GM10266 (cell line): ENCODE measurements around the gene UBAC2.

ENCODE experiments used
- DNase-seq: peaks from one replicate; pipeline ENCODE4 v3.0.0; 2012; ENCODE audit errors: extremely low spot score
- CTCF ChIP-seq: IDR thresholded peaks from 2 replicates; pipeline ENCODE4 v1.5.1; 2012; ENCODE audit warnings: mild to moderate bottlenecking, low read depth; ENCODE audit not compliant: control insufficient read depth, insufficient read depth; ENCODE audit errors: missing control alignments

Gene UBAC2

GRCh38 chr13:99429670-99430069 is 229.0 kb downstream of the UBAC2 start:
- no peak for DNase-seq

GRCh38 chr13:99431927-99432608 is 231.4 kb downstream of the UBAC2 start:
- TF ChIP-seq CTCF = no peak
- peak; percentile 30 for DNase-seq

More at GRCh38 chr13:99429670-99430069, 229.0 kb downstream of the UBAC2 start:
- no peak for TF ChIP-seq CTCF

DNA sequence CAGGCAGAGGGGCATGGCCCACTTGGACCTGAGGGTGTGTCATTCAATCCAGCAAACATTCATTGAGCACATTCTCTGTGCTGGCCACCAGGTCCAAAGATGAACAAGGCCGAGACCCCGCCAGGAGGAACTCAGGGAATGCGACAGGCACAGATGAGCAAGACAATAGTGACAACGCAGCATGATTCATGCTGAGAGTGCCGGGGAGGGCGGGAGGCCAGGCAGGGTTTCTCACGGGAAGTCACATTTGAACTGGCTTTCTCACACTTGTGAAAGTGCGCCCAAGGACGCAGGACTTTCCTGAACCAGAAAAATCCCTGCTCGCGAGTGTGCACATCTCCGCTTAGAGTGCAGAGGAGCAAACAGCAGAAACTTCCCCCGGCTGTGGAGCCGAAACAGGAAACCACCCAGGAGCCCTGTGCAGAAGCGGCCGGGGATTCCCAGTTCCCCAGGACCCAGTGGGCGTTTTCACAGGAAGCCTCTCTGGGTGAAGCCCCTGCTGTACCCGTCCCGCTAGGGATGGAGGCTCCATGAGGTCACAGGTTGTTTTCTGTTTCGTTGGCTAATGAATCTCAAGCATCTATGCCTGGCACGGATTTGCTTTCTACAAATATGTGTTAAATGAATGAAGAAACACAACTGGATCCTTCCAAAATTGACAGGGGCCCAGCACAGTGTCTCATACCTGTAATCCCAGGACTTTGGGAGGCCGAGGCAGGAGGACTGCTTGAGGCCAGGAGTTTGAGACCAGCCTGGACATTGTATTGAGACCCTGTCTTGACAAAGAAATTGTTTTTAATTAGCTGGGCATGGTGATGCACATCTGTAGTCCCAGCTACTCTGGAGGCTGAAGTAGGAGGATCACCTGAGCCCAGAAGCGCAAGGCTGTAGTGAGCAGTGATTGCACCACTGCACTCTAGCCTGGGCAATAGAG is 232.2 kb downstream of the UBAC2 start:
- no peak for TF ChIP-seq CTCF
- peak; percentile 74 for DNase-seq

- TF ChIP-seq CTCF = no peak
- no peak for DNase-seq
These were observed 233.0 kb downstream of the UBAC2 start for GRCh38 chr13:99433543-99434075.

DNA sequence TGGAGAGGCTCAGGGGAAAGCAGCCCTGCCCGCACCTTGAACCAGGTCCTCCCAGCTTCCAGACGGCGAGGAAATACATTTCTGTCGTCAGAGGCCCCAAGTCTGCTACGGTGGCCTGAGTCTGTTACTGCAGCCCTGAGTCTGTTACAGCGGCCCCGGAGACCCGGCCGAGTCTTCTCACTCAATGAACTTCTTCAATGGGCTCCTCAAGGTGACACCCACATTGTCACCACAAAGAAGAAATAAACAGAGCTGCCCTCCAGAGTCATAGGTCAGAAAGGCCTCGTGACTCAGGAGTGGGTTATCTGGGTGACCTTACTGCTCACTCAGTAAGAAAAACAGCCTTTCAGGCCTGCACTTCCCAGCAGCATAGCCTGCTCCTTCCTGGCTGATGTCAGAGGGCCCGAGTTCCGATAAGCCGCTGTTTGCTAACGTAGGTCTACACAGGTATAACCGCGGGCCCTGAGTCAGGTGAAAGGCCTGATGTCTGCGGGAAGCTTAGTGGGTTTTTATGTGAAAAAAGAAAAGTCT is 233.7 kb downstream of the UBAC2 start:
- no peak for DNase-seq
- no peak for TF ChIP-seq CTCF

DNA sequence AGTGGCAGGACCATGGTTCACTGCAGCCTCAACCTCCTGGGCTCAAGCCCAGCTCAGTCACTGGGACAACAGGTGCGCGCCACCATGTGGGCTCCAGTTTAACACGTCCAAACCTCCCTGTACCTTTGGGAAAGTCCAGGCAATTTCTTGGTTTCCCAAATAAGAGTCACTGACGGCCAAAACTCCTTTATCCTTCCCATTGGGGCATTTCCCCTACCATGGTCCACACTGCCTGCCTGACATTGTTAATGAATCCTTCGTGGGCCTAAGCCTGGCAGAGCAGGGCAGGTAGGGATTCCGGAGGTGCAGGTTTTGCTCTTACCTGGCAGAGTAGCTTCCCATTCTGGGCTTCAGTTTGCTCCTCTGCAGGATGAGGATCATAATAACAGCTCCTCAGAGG is 234.5 kb downstream of the UBAC2 start:
- peak; percentile 13 for TF ChIP-seq CTCF

More for the DNA sequence above, 234.5 kb downstream of the UBAC2 start:
- DNase-seq = no peak
